ENCODE results near the gene METTL5.
"Not testable (repeated sequence)": the region's sequence is repeated elsewhere in the genome, so short reads cannot be mapped to it uniquely, and the experiment has no call there.

Gene METTL5

GRCh38 chr2:169824373-169825333 lies at the start of gene METTL5:
Gene METTL5, minus strand, starts transcription at chr2:169824905. Its CDS starts 308 bp downstream, at chr2:169824597.
- H3K4me3 ChIP-seq (ENCODE audit: control insufficient read depth, low read depth, low read length) = peak within 1 kb of the TSS; percentile 69
- peak; percentile 71 for DNase-seq (ENCODE audit: low read depth)
- peak; percentile 51 for TF ChIP-seq CTCF (conservative IDR thresholded peaks at IDR 0.05; ENCODE audit: control insufficient read depth, insufficient read depth, low read depth, low read length)

- no peak overlapping the region for H3K4me3 ChIP-seq (ENCODE audit: control insufficient read depth, low read depth, low read length)
- no peak for TF ChIP-seq CTCF (conservative IDR thresholded peaks at IDR 0.05; ENCODE audit: control insufficient read depth, insufficient read depth, low read depth, low read length)
- DNase-seq (ENCODE audit: low read depth) = no peak
Measured at GRCh38 chr2:169871994-169872393, 47.3 kb upstream of the METTL5 start.

- not testable (repeated sequence) for H3K4me3 ChIP-seq (ENCODE audit: control insufficient read depth, low read depth, low read length)
Measured at GRCh38 chr2:169871369-169871768, 46.7 kb upstream of the METTL5 start.

GRCh38 chr2:169868951-169869350 lies 44.2 kb upstream of the METTL5 start:
- no peak for DNase-seq (ENCODE audit: low read depth)
- no peak for TF ChIP-seq CTCF (conservative IDR thresholded peaks at IDR 0.05; ENCODE audit: control insufficient read depth, insufficient read depth, low read depth, low read length)
- H3K4me3 ChIP-seq (ENCODE audit: control insufficient read depth, low read depth, low read length) = no peak overlapping the region

More at GRCh38 chr2:169871369-169871768, 46.7 kb upstream of the METTL5 start:
- not testable (repeated sequence) for DNase-seq (ENCODE audit: low read depth)

GRCh38 chr2:169867579-169867978 lies 42.9 kb upstream of the METTL5 start:
- no peak for TF ChIP-seq CTCF (conservative IDR thresholded peaks at IDR 0.05; ENCODE audit: control insufficient read depth, insufficient read depth, low read depth, low read length)

GRCh38 chr2:169866230-169866629 lies 41.5 kb upstream of the METTL5 start:
- not testable (repeated sequence) for DNase-seq (ENCODE audit: low read depth); H3K4me3 ChIP-seq (ENCODE audit: control insufficient read depth, low read depth, low read length)

More at GRCh38 chr2:169867579-169867978, 42.9 kb upstream of the METTL5 start:
- H3K4me3 ChIP-seq (ENCODE audit: control insufficient read depth, low read depth, low read length) = no peak overlapping the region
- DNase-seq (ENCODE audit: low read depth) = no peak

GRCh38 chr2:169865492-169865891 lies 40.8 kb upstream of the METTL5 start:
- DNase-seq (ENCODE audit: low read depth) = no peak
- no peak overlapping the region for H3K4me3 ChIP-seq (ENCODE audit: control insufficient read depth, low read depth, low read length)
- TF ChIP-seq CTCF (conservative IDR thresholded peaks at IDR 0.05; ENCODE audit: control insufficient read depth, insufficient read depth, low read depth, low read length) = no peak

All from fibroblast of mammary gland (primary cell).